Measurements from ENCODE around the gene DENND4B.

DNA sequence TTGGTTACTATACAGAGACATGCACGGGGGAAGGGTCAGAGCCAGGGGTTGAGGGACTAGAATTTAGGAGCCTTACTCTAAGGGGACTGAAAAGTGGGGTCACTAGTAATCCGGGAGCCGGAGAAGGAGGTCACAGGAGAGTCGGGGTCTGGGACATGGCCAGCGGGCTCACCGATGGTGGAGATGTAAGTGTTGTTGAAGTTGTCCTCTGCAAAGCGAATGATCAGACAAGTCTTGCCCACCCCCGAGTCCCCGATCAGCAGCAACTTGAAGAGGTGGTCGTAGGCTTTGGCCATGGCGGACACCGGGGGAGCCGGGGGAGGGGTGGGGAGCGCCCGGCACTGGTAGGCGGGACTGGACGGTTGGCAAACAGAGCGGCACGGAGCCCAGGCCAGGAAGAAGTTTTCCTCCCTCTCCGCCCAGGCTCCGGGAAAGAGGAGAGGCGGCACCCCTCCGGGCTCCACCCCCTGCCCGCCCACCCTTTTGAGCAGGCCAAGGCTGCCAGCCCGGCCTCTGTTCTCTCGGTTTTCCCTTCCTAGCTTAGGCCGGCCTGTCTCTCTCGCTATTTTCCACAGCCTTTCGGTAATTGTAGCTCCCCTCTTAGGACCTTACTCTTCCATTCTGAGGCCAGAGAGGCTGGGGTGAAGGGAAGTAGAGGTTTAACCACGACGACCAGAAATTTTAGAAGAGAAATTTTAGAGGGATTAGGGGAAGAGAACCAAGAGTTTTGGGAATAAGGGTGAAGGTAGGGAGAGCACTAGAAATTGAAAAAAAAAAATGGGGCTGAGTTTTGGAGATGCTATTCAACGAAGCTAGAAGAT, 39.6 kb upstream of the DENND4B start, which contains the start of gene RAB13:
- no peak for TF ChIP-seq POLR2A (IDR thresholded peaks at IDR 0.05)
- TF ChIP-seq CTCF (IDR thresholded peaks at IDR 0.05), result peak in 1 of 3 donors; percentile 11

Data from lower leg skin (tissue), 3 donors.